Tibial artery (tissue), 4 donors: ENCODE results near the gene MTG2.

ENCODE experiments used
- DNase-seq, 2 donors: peaks; one replicate each; pipeline ENCODE4 v3.0.0-alpha.2; 2019
- H3K27ac ChIP-seq, 2 donors: fragments of 200-600 bp; sonication (generic) in 1 of 2; 1 replicate in 1 of 2; 2 replicates in 1 of 2; pipeline ENCODE4 v1.5.1; 2018 to 2019; ENCODE audit warnings: mild to moderate bottlenecking in 1 of 2
- H3K27me3 ChIP-seq, 2 donors: fragments of 200-600 bp; sonication (generic) in 1 of 2; one replicate each; pipeline versions ENCODE4 v1.5.1 to v1.6.0; 2016 to 2019
- H3K36me3 ChIP-seq, 3 donors: fragments of 200-600 bp; sonication (generic) in 2 of 3; one replicate each; pipeline ENCODE4 v1.5.1; 2016 to 2019; ENCODE audit warnings: mild to moderate bottlenecking in 2 of 3
- H3K4me1 ChIP-seq, 4 donors: fragments of 200-600 bp; sonication (generic) in 2 of 4; 1 replicate in 3 of 4; 2 replicates in 1 of 4; pipeline ENCODE4 v1.5.1; 2016 to 2019
- H3K4me3 ChIP-seq, 2 donors: fragments of 200-600 bp; sonication (generic) in 1 of 2; 1 replicate in 1 of 2; 2 replicates in 1 of 2; pipeline ENCODE4 v1.5.1; 2018 to 2019; ENCODE audit warnings: mild to moderate bottlenecking in 2 of 2
- H3K9me3 ChIP-seq, 3 donors: fragments of 200-600 bp; sonication (generic) in 1 of 3; one replicate each; pipeline ENCODE4 v1.5.1; 2016 to 2019
- CTCF ChIP-seq, 2 experiments: fragments of 200-600 bp in 1 of 2; fragments of 450-650 bp in 1 of 2; IDR thresholded peaks; one replicate each; pipeline ENCODE4 v1.5.1; 2017 to 2019; ENCODE audit warnings: antibody characterized with exemption in 2 of 2, mild to moderate bottlenecking in 1 of 2, moderate library complexity in 1 of 2
- intact Hi-C: fragments of 100-400 bp; cut with DNase I; formaldehyde crosslinking; loops from one replicate; pipeline ENCODE4 v1.15.0; 2023; ENCODE audit warnings: low total_unique reads

Gene MTG2

GRCh38 chr20:62143081-62143956 is 39.5 kb upstream of the MTG2 start, which contains the start of the genes PSMA7 and SS18L1:
TSS of gene PSMA7 (minus strand) at chr20:62143394. CDS start at chr20:62143303, 91 bp downstream.
TSS of gene SS18L1 (plus strand) at chr20:62143769. CDS start at chr20:62143821, 52 bp downstream.
- DNase-seq: peak; percentile 80 to 91
- intact Hi-C loops: loop anchor here (2.0 to 5.0 kb wide), 2 partner anchors 21 to 76 kb away; partner anchors contain the start of genes LSM14B and TAF4
- no peak for TF ChIP-seq CTCF (IDR thresholded peaks at IDR 0.05)

DNA sequence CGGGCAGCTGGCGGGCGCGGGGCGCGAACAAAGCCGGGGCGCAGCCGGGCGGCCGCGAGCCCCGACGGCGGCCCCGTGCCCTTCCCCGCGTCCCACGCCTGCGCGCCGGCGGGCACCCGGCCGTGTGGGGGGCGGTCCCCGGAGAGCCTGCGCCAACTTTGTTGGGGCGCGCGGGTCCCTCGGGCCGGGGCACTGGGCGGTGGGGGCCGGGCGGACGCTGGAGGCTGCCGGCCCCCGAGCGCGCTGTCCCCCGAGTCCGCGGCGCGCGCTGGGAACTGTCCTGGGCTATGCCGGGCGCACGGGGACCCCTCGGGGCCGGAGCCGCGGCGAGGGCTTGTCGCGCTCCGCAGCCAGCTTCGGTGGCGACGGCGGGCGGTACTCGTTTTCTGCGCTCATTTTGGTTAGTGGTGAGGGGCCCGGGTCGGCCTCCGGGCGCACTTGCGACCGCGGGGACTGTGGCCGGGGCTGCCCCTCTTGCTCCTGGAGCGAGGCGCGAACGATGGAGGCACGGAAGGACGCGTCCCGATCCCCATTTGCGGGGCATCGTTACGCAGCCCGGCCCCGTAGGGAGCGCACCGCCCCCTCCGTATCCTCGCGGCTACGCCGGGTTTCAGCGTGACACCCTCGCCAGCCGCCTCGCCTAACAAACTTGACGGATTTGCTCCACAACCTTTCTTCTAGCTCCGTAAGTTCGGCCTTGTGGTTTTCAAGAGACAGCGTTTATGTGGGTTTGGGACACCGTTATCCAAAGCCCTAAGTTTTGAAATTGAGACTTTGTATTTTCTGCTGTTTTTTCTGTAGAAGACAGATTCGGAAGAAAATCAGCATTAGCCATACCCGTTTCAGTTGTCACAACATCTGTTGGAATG is 38.6 kb upstream of the MTG2 start:
- intact Hi-C loops: loop anchor here (2.0 to 5.0 kb wide), 2 partner anchors 21 to 77 kb away; partner anchors contain the start of genes LSM14B and TAF4

More at GRCh38 chr20:62143081-62143956, 39.5 kb upstream of the MTG2 start, which contains the start of the genes PSMA7 and SS18L1:
- H3K27ac ChIP-seq: peak within 1 kb of the TSS; percentile 87 to 95
- H3K4me3 ChIP-seq: peak within 1 kb of the TSS; percentile 68 to 72
- no peaks in the 10 kb centered on the region for H3K27me3 ChIP-seq
- H3K9me3 ChIP-seq: no peaks in the 10 kb centered on the region
- H3K4me1 ChIP-seq: peaks cover 4 to 38% (median 32%) of the 10 kb centered on the region in 4 donors
- peaks cover 17 to 25% (median 24%) of the 10 kb centered on the region in 3 donors for H3K36me3 ChIP-seq

GRCh38 chr20:62145688-62146018 is 37.2 kb upstream of the MTG2 start:
- H3K9me3 ChIP-seq: no peaks in the 10 kb centered on the region
- intact Hi-C loops: no loop called here
- H3K36me3 ChIP-seq: peaks cover 0 to 2% (median under 1%) of the 10 kb centered on the region in 3 donors
- H3K27ac ChIP-seq: no peak overlapping the region
- no peak for DNase-seq
- no peak overlapping the region for H3K4me3 ChIP-seq
- TF ChIP-seq CTCF (IDR thresholded peaks at IDR 0.05): no peak
- H3K27me3 ChIP-seq: no peaks in the 10 kb centered on the region
- peaks cover 4 to 43% (median 31%) of the 10 kb centered on the region in 4 donors for H3K4me1 ChIP-seq

More for the DNA sequence above, 38.6 kb upstream of the MTG2 start:
- DNase-seq: peak; percentile 41 to 79
- H3K36me3 ChIP-seq: peaks cover 8 to 17% (median 16%) of the 10 kb centered on the region in 3 donors
- peak overlapping the region; percentile 68 to 72 for H3K4me3 ChIP-seq
- H3K27me3 ChIP-seq: no peaks in the 10 kb centered on the region
- H3K9me3 ChIP-seq: no peaks in the 10 kb centered on the region
- no peak for TF ChIP-seq CTCF (IDR thresholded peaks at IDR 0.05)
- peaks cover 4 to 46% (median 32%) of the 10 kb centered on the region in 4 donors for H3K4me1 ChIP-seq
- peak overlapping the region; percentile 87 to 95 for H3K27ac ChIP-seq

DNA sequence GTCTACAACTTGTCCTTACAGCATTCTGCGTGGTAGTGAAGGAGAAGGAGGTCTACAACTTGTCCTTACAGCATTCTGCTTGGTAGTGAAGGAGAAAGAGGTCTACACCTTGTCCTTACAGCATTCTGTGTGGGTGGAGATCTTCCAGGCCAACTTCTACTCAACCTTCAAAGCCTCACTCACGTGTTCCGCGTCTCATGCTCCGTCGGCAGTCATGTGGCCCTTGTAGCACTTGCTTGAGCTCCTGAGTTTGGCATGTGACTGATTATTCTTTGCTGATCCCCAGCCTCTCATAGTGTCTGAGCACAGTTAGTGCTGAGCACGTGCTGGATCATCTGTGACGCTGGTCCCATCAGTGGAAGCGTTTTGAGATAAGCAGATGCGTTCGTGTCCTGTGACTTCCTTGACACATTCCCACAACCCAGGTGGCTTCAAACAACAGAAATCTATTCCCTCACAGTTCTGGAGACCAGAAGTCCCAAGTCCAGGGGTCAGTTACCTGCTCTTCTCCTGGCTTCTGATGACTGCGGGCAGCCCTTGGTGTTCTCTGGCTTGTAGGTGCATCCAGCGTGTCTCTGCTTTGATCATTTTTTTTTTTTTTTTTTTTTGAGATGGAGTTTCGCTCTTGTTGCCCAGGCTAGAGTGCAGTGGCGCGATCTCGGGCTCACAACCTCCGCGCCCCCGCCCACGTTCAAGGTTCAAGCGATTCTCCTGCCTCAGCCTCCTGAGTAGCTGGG is 36.6 kb upstream of the MTG2 start:
- intact Hi-C loops: no loop called here
- H3K4me3 ChIP-seq: no peak overlapping the region
- TF ChIP-seq CTCF (IDR thresholded peaks at IDR 0.05): no peak
- H3K27me3 ChIP-seq: no peaks in the 10 kb centered on the region
- DNase-seq: no peak
- no peaks in the 10 kb centered on the region for H3K36me3 ChIP-seq
- no peaks in the 10 kb centered on the region for H3K9me3 ChIP-seq
- H3K4me1 ChIP-seq: peaks cover 4 to 38% (median 25%) of the 10 kb centered on the region in 4 donors
- no peak overlapping the region for H3K27ac ChIP-seq

- TF ChIP-seq CTCF (IDR thresholded peaks at IDR 0.05): no peak
- Histone ChIP-seq H3K27me3 (no peaks in the 10 kb centered on the region), H3K4me1 (peaks cover 0 to 28% (median 16%) of the 10 kb centered on the region in 4 donors), H3K27ac (no peak overlapping the region), H3K36me3 (peaks cover 0 to 2% (median 0%) of the 10 kb centered on the region in 3 donors), H3K4me3 (no peak overlapping the region), H3K9me3 (no peaks in the 10 kb centered on the region)
- intact Hi-C loops: no loop called here
- no peak for DNase-seq
Measured at GRCh38 chr20:62147125-62147524, 35.7 kb upstream of the MTG2 start.
